ENCODE data around the gene RUNX3.

The RUNX3 gene

GRCh38 chr1:24963099-24963872, 33.2 kb upstream of the RUNX3 start:
- no peak for DNase-seq

GRCh38 chr1:24961961-24962861, 32.1 kb upstream of the RUNX3 start:
- DNase-seq: no peak

- no peak for DNase-seq
These were observed 31.3 kb upstream of the RUNX3 start for GRCh38 chr1:24961334-24961733.

DNA sequence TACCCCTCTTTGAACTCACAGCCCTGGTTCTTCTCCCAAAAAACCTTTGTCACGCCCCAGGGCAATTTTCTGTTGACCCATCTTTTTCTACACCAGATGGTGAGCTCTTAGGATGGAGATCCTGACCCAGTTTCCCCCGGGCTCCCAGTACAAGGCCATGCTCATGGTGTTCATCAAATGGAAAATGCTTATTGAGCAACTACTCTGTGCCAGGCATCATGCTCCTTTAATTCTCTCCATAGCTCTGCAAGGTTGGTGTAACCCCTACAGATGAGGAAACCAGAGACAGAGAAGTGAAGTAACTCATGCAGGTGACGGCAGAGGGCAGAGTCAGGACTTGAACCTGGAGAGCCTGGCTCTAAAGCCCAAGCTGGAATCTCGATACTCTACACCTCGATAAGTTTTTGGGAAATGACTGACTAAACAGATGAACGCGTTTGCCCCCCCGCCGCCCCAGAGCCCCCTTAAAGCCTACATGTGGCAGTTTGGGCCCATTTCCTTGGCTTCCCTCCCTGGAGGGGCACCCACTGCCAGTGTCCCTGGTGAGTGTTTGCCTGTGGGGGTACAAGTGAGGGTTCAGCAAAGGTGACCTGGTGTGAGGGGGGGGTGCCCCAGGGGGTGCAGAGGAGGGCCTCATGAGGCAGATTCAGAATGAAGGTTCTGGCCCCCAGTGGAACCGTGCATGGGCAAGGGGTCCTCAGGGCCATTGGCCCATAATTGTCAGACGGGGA, 30.2 kb upstream of the RUNX3 start:
- DNase-seq: no peak

GRCh38 chr1:24959623-24959975, 29.5 kb upstream of the RUNX3 start:
- no peak for DNase-seq

GRCh38 chr1:24958766-24959622, 28.9 kb upstream of the RUNX3 start:
- DNase-seq: no peak

DNA sequence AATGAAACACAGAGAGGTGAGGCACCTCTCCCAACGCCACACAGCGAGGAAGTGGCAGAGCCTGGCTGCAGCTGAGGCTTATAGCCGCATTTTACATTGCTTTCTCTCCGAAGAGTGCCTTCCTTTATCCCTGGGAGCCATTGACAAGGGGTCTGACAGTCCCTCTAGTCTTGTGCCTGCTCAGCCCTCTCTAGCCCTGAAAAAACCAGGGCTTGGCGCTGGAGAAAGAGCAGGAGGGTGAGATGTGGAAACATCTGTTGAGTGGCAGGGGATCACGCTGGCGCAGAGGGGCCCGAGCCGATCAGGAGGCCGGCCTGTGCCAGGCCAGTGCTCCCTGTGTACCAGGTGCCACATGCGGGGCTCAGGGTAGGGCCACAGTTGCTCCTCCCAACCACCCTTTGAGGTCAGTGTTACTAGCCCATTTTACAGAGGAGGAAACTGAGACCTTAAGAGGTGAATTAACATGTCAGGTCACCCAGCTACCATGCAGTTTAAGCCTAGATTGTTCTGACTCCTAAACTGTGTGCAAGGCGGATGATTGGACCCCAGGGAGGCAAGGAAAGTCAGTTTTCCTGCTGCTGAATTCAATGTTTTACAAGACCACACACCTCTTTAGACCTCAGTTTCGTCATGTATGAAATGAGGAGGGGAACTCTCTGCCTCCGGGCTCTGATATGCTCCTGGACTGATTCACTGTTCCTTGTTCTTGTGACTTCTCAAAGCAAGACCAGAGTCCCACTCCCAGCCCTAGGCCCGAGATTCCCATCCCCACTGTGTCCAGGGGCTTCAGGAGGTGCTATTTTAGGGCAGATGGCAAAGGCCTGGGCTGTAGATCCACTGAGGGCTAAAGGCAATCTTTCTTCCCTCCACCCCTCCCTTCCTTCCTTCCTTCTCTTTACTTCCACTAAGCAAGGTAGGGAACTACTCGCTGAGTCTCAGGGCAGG, 28.0 kb upstream of the RUNX3 start:
- DNase-seq: no peak

- no peak for DNase-seq
These were observed 27.1 kb upstream of the RUNX3 start for GRCh38 chr1:24957016-24957807.

GRCh38 chr1:24955779-24956365, 25.8 kb upstream of the RUNX3 start:
- DNase-seq: no peak

DNA sequence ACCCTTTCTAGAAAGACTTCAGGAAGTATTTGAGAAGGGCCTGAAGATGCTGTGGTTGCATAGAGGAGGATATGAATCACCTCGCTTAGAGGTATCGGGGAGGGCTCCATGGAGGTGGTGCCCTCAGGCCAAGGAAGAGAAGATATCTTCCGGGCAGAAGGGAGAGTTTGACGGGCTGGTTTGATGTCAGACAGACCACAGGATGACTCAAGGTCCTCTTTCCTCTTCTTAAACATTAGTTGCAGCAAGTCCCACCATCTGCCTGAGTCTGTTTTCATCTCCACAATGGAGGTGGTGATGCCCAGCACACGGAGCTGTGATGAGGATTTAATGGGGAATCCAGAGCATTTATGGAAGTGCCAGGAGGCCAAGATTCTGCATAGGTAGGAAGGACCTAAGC, 25.1 kb upstream of the RUNX3 start:
- DNase-seq: no peak

- DNase-seq: no peak
These were observed 24.6 kb upstream of the RUNX3 start for GRCh38 chr1:24954631-24955030.

- no peak for DNase-seq
These were observed 23.9 kb upstream of the RUNX3 start for GRCh38 chr1:24954022-24954421.

DNA sequence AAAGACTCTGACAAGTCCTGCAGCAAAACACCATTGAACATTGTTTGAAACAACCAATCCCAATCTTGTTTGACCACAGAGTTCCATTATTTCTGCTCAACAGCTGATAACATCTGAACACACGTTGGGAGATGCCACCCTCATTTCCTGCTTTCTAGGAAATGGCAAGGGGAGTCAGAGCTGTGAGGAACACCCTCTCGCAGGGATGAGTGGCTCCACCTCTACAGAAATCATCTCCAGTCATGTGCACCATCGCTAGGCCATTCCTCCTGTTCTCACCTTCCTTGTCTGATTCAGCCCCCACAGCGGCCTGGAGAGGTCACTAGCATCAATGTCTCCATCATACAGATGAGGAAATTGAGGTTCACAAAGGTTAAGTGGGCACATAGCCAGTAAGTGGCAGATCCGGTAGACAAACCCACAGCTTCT, 22.4 kb upstream of the RUNX3 start:
- DNase-seq: no peak

- DNase-seq: no peak
These were observed 21.8 kb upstream of the RUNX3 start for GRCh38 chr1:24951810-24952412.

DNA sequence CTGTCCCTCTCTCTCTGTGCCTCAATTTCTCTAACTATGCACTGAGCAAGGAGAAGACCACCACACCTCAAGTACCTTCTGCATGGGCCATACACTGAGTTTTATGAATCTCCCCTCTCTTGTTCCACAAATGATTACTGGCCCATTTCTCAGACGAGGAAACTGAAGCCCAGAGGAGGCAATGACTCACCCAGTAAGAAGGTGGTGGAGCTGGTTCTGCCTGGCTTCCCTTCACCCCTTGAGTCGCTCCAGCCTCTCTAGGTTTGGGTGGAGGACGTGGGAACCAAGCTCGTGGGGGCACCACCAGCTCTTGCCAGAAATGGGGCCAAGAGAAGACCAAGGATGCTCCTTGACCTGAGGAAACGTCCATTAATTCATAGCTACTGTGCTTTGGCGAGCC, 21.3 kb upstream of the RUNX3 start:
- no peak for DNase-seq

GRCh38 chr1:24949331-24949881, 19.3 kb upstream of the RUNX3 start:
- no peak for DNase-seq

GRCh38 chr1:24948079-24948827, 18.2 kb upstream of the RUNX3 start:
- DNase-seq: no peak

DNA sequence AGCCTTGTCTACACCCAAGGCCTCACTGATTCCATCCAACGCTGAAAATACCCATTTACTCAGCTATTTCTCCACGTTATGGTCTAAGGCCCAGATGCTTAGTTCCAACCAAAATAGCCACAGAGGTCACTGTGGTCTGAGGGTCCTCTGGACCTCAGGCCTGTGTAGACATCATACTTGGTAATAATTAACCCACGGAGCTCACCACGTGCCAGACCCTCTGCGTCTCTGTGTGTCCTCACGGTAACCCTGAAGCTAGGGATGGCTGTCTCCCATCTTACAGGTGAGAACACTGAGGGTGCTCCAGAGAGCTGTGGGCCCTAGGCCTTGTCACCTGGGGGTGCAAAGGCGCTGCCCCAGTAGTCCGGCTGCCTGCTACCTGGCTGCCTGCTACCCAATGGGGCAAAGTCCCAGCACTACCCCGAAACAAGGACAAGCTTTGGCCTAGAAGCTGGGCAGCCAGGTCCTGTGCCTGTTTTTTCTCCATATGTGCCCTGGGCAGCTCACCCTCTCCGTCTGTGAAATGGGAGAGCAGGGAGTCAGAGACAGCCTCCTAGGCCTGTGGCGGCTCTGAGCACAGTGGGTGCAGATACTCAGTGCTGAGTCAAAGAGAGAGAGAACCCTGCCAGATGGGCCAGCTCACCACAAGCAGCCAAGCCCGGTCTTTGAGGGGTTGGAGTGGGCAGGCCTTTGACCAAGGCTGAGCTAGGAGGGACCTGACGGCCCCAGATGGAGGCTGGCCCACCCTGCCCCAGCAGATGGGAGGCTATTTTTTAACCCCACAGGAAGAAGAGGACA, 17.0 kb upstream of the RUNX3 start:
- no peak for DNase-seq

All from NCI-H1417 (cell line).